CD4-positive, alpha-beta T cell treated with Interleukin-2 at 100 ng/mL for 4 hours (primary cell): ENCODE results near the gene FARP2.
"Not testable (repeated sequence)": the region's sequence is repeated elsewhere in the genome, so short reads cannot be mapped to it uniquely, and the experiment has no call there.

Experiments used
- DNase-seq: peaks from one replicate; pipeline ENCODE4 v3.0.0-alpha.2; 2020; ENCODE audit warnings: low spot score

Gene FARP2

GRCh38 chr2:241505086-241505780 is 149.1 kb downstream of the FARP2 start:
- no peak for DNase-seq

GRCh38 chr2:241505781-241506201 is 149.7 kb downstream of the FARP2 start:
- no peak for DNase-seq

- DNase-seq = not testable (repeated sequence)
Observed at GRCh38 chr2:241506317-241506716, 150.2 kb downstream of the FARP2 start.

- DNase-seq = no peak
Observed at GRCh38 chr2:241506793-241507429, 150.8 kb downstream of the FARP2 start.

GRCh38 chr2:241507430-241508239 is 151.6 kb downstream of the FARP2 start:
- peak; percentile 22 for DNase-seq

GRCh38 chr2:241508240-241509154 is 152.4 kb downstream of the FARP2 start, which contains the start of gene STK25:
Gene STK25 (minus strand): TSS chr2:241508584. CDS start chr2:241508035, 549 bp downstream.
- peak; percentile 98 for DNase-seq

GRCh38 chr2:241509155-241509784 is 153.2 kb downstream of the FARP2 start:
- DNase-seq = no peak

- no peak for DNase-seq
Observed at GRCh38 chr2:241511091-241511741, 155.1 kb downstream of the FARP2 start.

- DNase-seq = no peak
Observed at GRCh38 chr2:241514553-241514952, 158.5 kb downstream of the FARP2 start.

- DNase-seq = no peak
Observed at GRCh38 chr2:241514986-241515737, 159.1 kb downstream of the FARP2 start.

- no peak for DNase-seq
Observed at GRCh38 chr2:241516520-241516965, 160.5 kb downstream of the FARP2 start.

- no peak for DNase-seq
Observed at GRCh38 chr2:241517297-241517696, 161.2 kb downstream of the FARP2 start.

- no peak for DNase-seq
Observed at GRCh38 chr2:241519669-241520068, 163.6 kb downstream of the FARP2 start.

- no peak for DNase-seq
Observed at GRCh38 chr2:241522477-241522876, 166.4 kb downstream of the FARP2 start.

- DNase-seq = not testable (repeated sequence)
Observed at GRCh38 chr2:241525818-241526780, 170.0 kb downstream of the FARP2 start.

- no peak for DNase-seq
Observed at GRCh38 chr2:241530571-241530970, 174.5 kb downstream of the FARP2 start.

GRCh38 chr2:241531161-241531722 is 175.2 kb downstream of the FARP2 start:
- DNase-seq = no peak

GRCh38 chr2:241532168-241532567 is 176.1 kb downstream of the FARP2 start:
- no peak for DNase-seq
